GM21381 (cell line): ENCODE results near the gene RNASEL.

Experiments
- ATAC-seq: cut with Tn5 transposase; IDR thresholded peaks from one replicate; pipeline ENCODE4 v1.9.1; 2021; ENCODE audit warnings: mild to moderate bottlenecking, moderate library complexity; ENCODE audit not compliant: unreplicated experiment

RNASEL gene

GRCh38 chr1:182601416-182601786 is 12.3 kb upstream of the RNASEL start:
- no peak for ATAC-seq

- ATAC-seq: no peak
Observed at GRCh38 chr1:182600745-182601415, 11.8 kb upstream of the RNASEL start.

- no peak for ATAC-seq
Observed at GRCh38 chr1:182600036-182600713, 11.1 kb upstream of the RNASEL start.

DNA sequence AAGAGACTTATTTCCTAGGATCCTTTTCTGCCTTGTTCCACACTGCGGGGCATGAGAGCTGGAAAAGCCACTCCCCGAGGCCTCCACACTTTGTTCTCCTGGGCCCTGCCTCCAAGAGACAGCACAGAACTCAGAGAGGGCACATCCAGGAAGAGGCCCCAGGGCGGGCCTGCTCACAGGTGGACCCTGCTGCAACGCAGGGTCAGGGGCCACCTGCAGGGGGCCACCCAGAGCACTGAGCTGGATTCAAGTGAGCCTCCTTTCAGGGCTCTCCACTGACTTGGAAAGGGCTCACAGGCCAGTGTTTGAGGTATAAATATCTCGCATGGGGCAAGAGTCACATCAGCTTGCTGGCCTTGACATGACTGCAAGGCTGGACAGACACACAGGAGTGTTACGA is 10.3 kb upstream of the RNASEL start:
- ATAC-seq: no peak

DNA sequence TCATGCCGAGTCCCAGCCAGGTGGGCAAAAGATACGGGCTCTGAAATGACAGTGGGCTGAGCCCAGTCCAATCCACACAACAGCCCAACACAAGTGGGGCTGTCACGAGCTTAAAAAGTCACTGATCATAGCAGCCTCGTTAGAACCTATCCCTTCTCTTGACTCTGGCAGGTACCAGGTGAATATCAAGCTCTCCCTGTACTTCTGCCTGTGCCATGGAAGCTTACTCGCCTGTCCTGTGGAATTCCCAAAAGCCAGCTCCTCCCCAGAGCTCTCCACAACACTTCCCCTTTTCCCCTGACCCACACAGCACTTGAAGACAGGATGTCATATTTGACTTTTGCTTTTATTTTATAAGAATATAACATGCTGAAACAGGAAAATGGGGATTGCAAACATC is 9.2 kb upstream of the RNASEL start:
- no peak for ATAC-seq

DNA sequence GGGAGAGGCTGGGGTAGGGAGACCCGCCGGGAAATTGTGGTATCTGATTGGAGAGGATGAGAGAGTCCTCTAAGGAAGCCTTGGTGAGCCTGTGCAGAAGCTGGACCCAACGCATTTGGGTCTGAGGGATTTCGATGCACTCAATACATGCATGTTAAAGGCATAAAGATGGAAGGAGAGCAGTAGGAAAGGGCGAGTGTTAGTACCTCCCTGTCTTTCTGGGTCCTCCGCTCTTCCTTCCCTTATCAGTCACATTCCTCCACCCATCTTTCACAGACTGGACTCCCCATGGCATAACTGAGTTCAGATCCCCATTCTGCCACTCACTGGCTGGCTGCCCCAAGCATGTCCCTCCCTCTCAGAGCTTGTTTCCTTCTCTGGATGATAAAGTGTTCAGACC is 7.9 kb upstream of the RNASEL start:
- no peak for ATAC-seq

GRCh38 chr1:182595641-182596240 is 6.7 kb upstream of the RNASEL start:
- no peak for ATAC-seq

GRCh38 chr1:182589931-182590330 is 875 bp upstream of the RNASEL start:
- no peak for ATAC-seq

- ATAC-seq: no peak
Observed at GRCh38 chr1:182589520-182589919, 464 bp upstream of the RNASEL start.

DNA sequence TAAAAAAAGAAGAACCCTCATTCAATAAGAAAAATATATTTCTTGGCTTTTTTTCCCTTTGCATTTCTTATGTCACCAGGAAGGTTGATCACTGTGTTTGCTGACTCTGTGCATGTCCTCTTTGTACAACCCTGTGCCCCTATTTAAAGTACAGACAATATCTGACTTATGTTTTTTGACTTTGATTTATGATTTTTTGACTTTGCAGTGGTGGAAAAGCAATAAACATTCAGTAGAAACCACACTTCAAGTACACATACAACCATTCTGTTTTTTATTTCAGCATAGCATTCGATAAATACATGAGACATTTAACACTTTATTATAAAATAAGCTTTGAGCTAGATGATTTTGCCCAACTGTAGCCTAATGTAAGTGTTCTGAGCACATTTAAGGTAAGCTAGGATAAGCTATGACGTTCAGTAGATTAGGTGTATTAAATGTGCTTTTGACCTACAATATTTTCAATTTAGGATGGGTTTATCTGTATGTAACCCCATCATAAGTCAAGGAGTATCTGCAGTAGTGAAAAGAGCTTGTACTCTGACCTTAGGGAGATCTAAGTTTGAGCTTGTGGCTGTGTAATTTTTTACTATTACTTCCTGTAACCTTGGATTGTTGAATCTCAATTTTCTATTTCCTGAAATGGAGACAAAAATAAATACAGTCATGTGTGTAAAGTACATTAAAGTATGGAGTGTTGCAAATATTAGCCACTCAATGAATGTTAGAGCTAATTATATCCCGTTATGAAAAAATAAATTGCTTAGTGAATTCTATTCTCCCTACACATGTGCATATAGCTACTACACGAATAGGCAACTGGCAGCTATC is 1.2 kb downstream of the RNASEL start:
- ATAC-seq: no peak

GRCh38 chr1:182587093-182587492 is 2.0 kb downstream of the RNASEL start:
- ATAC-seq: no peak

- no peak for ATAC-seq
Observed at GRCh38 chr1:182586380-182586779, 2.7 kb downstream of the RNASEL start.

- ATAC-seq: no peak
Observed at GRCh38 chr1:182584746-182585145, 4.3 kb downstream of the RNASEL start.

DNA sequence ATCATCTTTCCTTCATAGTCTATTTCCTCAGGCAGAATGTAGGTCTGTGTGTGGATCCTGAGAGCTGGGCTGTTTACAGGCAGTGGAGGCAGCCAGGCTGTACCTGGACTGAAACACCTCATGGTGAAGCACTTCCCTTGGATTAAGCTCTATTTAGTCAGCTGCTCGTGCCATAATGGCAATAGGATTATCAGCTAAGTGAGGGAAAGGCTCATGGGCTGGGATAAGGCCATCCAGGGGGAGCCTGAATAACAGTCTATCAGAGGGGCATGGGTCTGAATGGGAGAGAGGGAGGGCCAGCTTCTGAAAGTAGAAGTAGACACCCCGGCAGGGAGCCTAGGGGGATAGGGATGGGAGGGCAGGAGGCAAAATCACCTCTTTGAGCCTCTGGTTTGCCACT is 8.3 kb downstream of the RNASEL start:
- no peak for ATAC-seq

DNA sequence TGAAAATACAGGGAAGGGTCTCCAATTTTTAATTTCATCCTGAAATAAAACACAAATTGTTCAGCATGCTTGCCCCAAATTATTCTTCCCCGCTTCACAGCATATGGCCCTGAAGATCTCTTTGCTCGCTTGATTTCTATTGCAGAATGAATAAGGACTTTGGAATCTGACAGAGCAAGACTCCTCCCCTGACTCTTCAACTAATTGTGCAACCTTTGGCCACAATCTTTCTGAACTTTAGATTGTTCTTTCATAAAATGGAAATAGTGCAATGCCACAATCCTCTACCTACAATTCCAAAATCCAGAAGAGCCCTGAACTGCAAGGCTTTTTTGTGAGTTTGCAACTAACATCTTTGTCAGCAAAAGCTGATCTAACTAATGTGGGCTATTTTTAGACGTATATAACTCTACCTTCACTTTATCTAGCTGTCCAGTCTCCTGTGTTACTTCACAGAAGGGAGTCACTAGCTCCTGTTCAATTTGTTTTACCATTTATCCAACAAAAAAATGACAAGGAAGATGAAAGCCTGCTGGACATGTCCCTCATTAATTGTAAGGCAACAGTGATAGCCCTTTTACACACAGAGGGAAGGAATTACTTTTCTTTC is 13.4 kb downstream of the RNASEL start:
- no peak for ATAC-seq

DNA sequence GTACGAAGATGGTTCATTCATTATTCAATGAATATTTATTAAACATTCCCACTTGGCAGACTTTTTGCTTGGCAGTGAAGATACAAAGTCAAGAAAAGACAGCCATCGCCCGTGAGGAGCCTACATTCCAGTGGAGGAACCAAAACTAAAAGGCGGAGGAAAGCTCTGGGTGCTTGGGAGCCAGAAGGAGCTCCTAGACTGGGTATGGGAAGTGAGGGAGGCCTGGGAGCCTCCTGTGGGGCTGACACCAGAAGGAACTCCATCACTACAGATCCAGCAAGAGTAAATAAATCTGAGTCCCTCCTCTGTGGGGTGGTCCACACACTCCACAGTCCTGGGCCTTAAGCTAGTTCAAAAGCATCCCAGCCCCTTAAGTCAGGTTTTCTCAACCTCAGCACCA is 14.9 kb downstream of the RNASEL start:
- ATAC-seq: no peak

- no peak for ATAC-seq
Observed at GRCh38 chr1:182570611-182570970, 18.5 kb downstream of the RNASEL start.

DNA sequence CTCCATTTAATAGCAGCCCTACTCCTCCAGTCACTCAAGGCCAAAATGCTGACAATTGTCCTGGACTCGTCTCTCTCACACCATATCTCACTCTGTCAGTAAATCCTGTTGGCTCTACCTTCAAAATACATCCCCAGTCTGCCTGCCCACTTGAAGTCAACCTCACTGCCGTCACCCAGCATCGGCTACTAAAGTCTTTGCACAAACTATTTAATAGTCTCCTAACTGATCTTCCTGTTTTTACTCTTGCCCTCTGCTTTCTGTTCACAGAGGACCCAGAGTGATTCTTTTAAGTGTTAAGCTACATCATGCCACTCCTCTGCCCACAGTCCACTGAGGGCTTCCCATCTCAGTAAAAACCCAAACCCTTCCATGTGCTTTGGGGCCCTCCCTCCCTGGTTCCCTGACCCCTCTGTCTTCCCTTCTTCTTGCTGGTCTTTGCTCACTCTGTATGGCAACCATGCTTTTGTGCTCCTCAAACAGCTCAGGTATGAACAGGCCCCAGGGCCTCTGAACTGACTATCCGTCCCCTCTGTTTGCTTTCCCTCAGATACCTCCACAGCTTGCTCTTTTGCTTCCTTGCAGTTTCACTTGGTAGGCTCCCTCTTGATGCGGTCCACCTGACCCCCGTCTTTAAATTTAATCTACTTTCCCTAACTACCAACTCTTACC is 19.0 kb downstream of the RNASEL start:
- ATAC-seq: no peak

DNA sequence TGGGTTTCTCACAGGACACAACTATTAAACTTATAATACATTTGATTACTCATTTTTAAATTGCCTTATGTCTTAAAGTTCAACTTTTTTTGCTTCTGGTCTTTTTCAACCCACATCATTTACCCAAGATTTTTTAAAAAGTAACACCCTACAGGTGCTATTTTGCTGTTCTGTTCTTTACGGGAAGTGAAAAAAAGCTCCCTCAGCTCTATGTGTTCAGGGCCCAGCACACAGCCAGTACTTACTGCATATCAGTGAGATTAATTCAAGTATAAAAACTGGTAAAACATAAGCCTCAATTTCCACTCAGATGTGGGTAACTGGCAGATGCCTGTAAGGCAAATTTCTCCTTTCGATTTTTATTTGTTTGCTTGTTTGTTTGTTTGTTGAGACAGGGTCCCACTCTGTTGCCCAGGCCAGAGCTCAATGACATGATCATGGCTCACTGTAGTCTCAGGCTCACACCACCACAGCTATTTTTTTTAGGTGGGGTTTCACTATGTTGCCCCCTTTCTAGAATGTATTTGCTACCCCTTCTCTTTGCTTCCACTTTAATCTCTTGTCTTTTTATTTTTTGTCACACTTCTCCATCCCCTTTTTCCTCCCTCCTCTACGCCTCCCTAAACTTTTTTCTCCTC is 20.3 kb downstream of the RNASEL start:
- ATAC-seq: no peak

- no peak for ATAC-seq
Observed at GRCh38 chr1:182567629-182568028, 21.4 kb downstream of the RNASEL start.
